K562 (cell line): ENCODE measurements around the gene BTBD2. TPM values are rescaled to one million over a fixed set of nuclear protein-coding genes. Genes with fewer than 3 reads are reported as not detected.
A peak's percentile ranks its signal among the peaks of the same experiment; 100 is the strongest.

Experiments
- ARID4B ChIP-seq: sonication (generic); formaldehyde crosslinking; IDR thresholded peaks from 2 replicates; pipeline ENCODE4 v1.8.0; 2022; ENCODE audit warnings: mild to moderate bottlenecking, missing genetic modification reagents
- ATF4 ChIP-seq: fragments of 450-650 bp; formaldehyde crosslinking; IDR thresholded peaks from 2 replicates; pipeline ENCODE4 v1.4.0; 2022; ENCODE audit warnings: mild to moderate bottlenecking, moderate library complexity
- BRCA1 ChIP-seq, 2 experiments: fragments of 450-650 bp in 1 of 2; sonication (generic) in 1 of 2; formaldehyde crosslinking in 1 of 2; IDR thresholded peaks; 2 replicates each; pipeline versions ENCODE4 v1.5.0 to v1.6.1; 2017 to 2020; ENCODE audit warnings: mild to moderate bottlenecking in 1 of 2, missing genetic modification reagents in 1 of 2
- HDAC6 ChIP-seq: IDR thresholded peaks from 2 replicates; pipeline ENCODE4 v1.6.1; 2012; ENCODE audit warnings: low read depth, mild to moderate bottlenecking, control low read depth, inconsistent platforms, low read length, moderate library complexity
- JUNB ChIP-seq: fragments of 450-650 bp; formaldehyde crosslinking; conservative IDR thresholded peaks from 2 replicates; pipeline ENCODE4 v1.4.0; 2020; ENCODE audit warnings: mild to moderate bottlenecking
- KAT7 ChIP-seq: sonication (generic); formaldehyde crosslinking; IDR thresholded peaks from 2 replicates; pipeline ENCODE4 v1.8.0; 2022; ENCODE audit warnings: missing genetic modification reagents, mild to moderate bottlenecking, borderline replicate concordance
- NFE2L1 ChIP-seq: fragments of 450-650 bp; IDR thresholded peaks from 2 replicates; pipeline ENCODE4 v1.6.1; 2016; ENCODE audit warnings: missing genetic modification characterization, low read depth, mild to moderate bottlenecking, missing compliant biosample characterization, moderate library complexity, borderline replicate concordance
- PBX2 ChIP-seq, 2 experiments: IDR thresholded peaks in 1 of 2; conservative IDR thresholded peaks in 1 of 2; 2 replicates each; pipeline ENCODE4 v1.6.1; 2016; ENCODE audit warnings: low read depth in 2 of 2, mild to moderate bottlenecking in 1 of 2, missing compliant biosample characterization in 1 of 2, missing genetic modification characterization in 1 of 2, moderate library complexity in 1 of 2
- PRPF4 ChIP-seq: fragments of 200-400 bp; formaldehyde crosslinking; IDR thresholded peaks from one replicate; pipeline ENCODE4 v1.6.1; 2017; ENCODE audit warnings: low read length, low read depth, mild to moderate bottlenecking; ENCODE audit not compliant: insufficient read depth, poor library complexity, severe bottlenecking
- STAG1 ChIP-seq: sonication (generic); formaldehyde crosslinking; IDR thresholded peaks from 2 replicates; pipeline ENCODE4 v1.5.0; 2020; ENCODE audit warnings: missing genetic modification reagents, borderline replicate concordance
- TAF1 ChIP-seq: IDR thresholded peaks from 2 replicates; pipeline ENCODE4 v1.6.1; 2011; ENCODE audit warnings: mild to moderate bottlenecking, low read length, moderate library complexity; ENCODE audit not compliant: insufficient read depth, control insufficient read depth, severe bottlenecking; ENCODE audit errors: extremely low read depth
- TCF7L2 ChIP-seq: fragments of 150-350 bp; IDR thresholded peaks from 2 replicates; pipeline ENCODE4 v1.6.1; 2016; ENCODE audit warnings: low read depth, mild to moderate bottlenecking, low read length, moderate library complexity
- THRAP3 ChIP-seq: fragments of 450-650 bp; IDR thresholded peaks from 2 replicates; pipeline ENCODE4 v1.6.1; 2016; ENCODE audit warnings: mild to moderate bottlenecking, inconsistent platforms, borderline replicate concordance
- ZNF174 ChIP-seq: fragments of 250-450 bp; sonication (Bioruptor Pico); IDR thresholded peaks from 2 replicates; pipeline ENCODE4 v1.4.0; 2020; ENCODE audit warnings: mild to moderate bottlenecking
- ZNF354B ChIP-seq: fragments of 250-450 bp; sonication (Bioruptor Pico); IDR thresholded peaks from 2 replicates; pipeline ENCODE4 v1.4.0; 2020
- ZNF384 ChIP-seq: IDR thresholded peaks from 2 replicates; pipeline ENCODE4 v1.6.1; 2012; ENCODE audit warnings: low read depth, low read length, improper control_type of control experiment
- polyA plus RNA-seq, 8 experiments: library from polyadenylated mRNA; depleted of rRNA in 4 of 8; stranded (reverse) in 5 of 8; unstranded in 3 of 8; fragments of >200 nt; fragmentation: Nextera tagmentation in 2 of 8; fragmentation: Illumina TruSeq in 1 of 8; extraction: Ambion mirVana in 2 of 8; extraction: Trizol in 1 of 8; gene quantifications; 2 replicates each; pipeline versions ENCODE4 v1.2.1 to v1.2.3, GENCODE V29; 2011 to 2014; ENCODE audit warnings: inconsistent platforms in 1 of 8, missing spikeins in 1 of 8
- total RNA-seq, 7 experiments: library from RNA; depleted of rRNA in 6 of 7; stranded (reverse); fragments of >200 nt in 6 of 7; fragmentation: Illumina TruSeq in 2 of 7; extraction: Trizol in 2 of 7; gene quantifications; 2 replicates each; pipeline versions ENCODE4 v1.2.1 to v1.2.3, GENCODE V29; 2011 to 2021; ENCODE audit warnings: low replicate concordance in 1 of 7
- TF ChIP-seq, protein P1 (sequence below): fragments of 250-450 bp; sonication (Bioruptor Pico); IDR thresholded peaks from 2 replicates; pipeline ENCODE4 v1.8.0; 2021; ENCODE audit warnings: moderate library complexity, mild to moderate bottlenecking, inconsistent platforms

BTBD2 gene
- total and polyA plus RNA-seq, 9 of the 15 experiments (the other 6 are each of a cell fraction or from before 2014, with no cell fraction given): 0.10 to 15.6 (median 6.9) TPM

DNA sequence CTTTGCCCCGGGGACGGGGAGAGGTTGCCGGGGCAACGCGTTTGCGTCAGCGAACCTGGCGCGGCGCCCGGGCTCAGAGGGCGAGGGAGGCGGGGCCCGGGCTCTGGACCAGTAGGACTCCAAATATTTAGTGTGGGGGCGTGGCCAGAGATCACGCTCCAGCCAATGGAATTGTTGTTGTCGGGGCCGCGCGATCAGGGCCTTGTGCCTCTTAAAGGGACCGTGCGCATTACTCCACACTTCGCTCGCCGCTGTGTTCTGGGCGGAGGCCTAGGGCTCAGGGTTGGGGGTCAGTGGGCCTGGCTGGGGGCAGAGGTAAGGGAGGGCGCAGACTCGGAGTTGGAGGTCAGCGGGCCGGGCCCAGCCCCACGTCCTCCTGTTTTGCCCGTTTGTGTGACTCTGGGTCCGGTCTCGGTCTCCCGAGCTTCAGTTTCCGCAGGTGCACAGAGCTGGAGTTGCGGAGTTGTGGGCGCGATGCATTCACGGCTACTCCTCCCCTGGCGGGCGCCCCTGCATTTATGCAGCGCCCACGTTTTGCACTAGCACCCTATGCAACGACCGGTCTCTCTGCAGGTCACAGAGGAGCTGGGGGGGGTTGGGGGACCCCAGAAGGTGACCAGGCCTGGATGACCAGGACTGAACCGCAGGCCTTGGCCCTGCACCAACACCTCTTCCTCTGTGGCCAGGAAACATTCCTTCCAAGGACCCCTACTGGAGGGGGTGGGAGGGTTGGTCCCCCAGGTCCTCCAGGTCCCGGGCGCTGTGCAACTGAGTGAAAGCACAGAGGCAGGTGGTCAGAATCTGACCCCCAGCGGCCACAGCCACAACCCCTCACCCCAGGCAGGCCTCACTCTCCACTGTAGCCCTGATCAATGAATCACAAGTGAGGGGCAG lies 46.2 kb upstream of the BTBD2 start (continued):
- no peak; the same call in 1 of the 2 replicates for TF ChIP-seq ARID4B (CRISPR knock-in tag)
- TF ChIP-seq ZNF354B (CRISPR knock-in tag): no peak
- TF ChIP-seq, protein P1, sequence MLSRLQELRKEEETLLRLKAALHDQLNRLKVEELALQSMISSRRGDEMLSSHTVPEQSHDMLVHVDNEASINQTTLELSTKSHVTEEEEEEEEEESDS: no peak
- no peak for TF ChIP-seq KAT7 (CRISPR knock-in tag)
- no peak for TF ChIP-seq JUNB (CRISPR knock-in tag)
- TF ChIP-seq THRAP3: no peak
- no peak for TF ChIP-seq TCF7L2
- TF ChIP-seq PBX2 (CRISPR knock-in tag; IDR thresholded peaks at IDR 0.05; ENCODE audit: low read depth): no peak
- no peak for TF ChIP-seq PBX2 (tag; conservative IDR thresholded peaks at IDR 0.05; ENCODE audit: low read depth)
- TF ChIP-seq ZNF174 (CRISPR knock-in tag): no peak
- no peak for TF ChIP-seq NFE2L1 (tag)
- TF ChIP-seq BRCA1 (IDR thresholded peaks at IDR 0.05): no peak
- no peak for TF ChIP-seq BRCA1 (CRISPR knock-in tag; IDR thresholded peaks at IDR 0.05)
- no peak for TF ChIP-seq ZNF384
- TF ChIP-seq STAG1 (CRISPR knock-in tag): 0 out of 2 replicates have a peak, but pooled peaks have one; percentile 39
- peak; percentile 56 for TF ChIP-seq TAF1
- TF ChIP-seq HDAC6: no peak
- TF ChIP-seq PRPF4: no peak
- TF ChIP-seq ATF4: no peak
